Middle frontal gyrus (tissue), 1 donor: Measurements from ENCODE around the gene RNF44.

ENCODE experiments used
- DNase-seq: peaks from one replicate; pipeline ENCODE4 v3.0.0-alpha.2; 2015; ENCODE audit warnings: low spot score; ENCODE audit errors: extremely low spot score

Gene RNF44

GRCh38 chr5:176535664-176536131 lies 1.5 kb downstream of the RNF44 start:
- no peak for DNase-seq

GRCh38 chr5:176535101-176535663 lies 2.0 kb downstream of the RNF44 start:
- DNase-seq: no peak

GRCh38 chr5:176534640-176535039 lies 2.6 kb downstream of the RNF44 start:
- no peak for DNase-seq

- DNase-seq: no peak
Measured at GRCh38 chr5:176533894-176534611, 3.1 kb downstream of the RNF44 start.

- no peak for DNase-seq
Measured at GRCh38 chr5:176533390-176533789, 3.8 kb downstream of the RNF44 start.

GRCh38 chr5:176532795-176533194 lies 4.4 kb downstream of the RNF44 start:
- DNase-seq: no peak

- no peak for DNase-seq
Measured at GRCh38 chr5:176531902-176532493, 5.2 kb downstream of the RNF44 start.

GRCh38 chr5:176530983-176531901 lies 6.0 kb downstream of the RNF44 start:
- DNase-seq: peak; percentile 31

- no peak for DNase-seq
Measured at GRCh38 chr5:176530393-176530982, 6.7 kb downstream of the RNF44 start.

GRCh38 chr5:176529741-176530141 lies 7.5 kb downstream of the RNF44 start:
- no peak for DNase-seq

- no peak for DNase-seq
Measured at GRCh38 chr5:176529116-176529740, 8.0 kb downstream of the RNF44 start.

GRCh38 chr5:176528761-176529115 lies 8.5 kb downstream of the RNF44 start:
- DNase-seq: no peak

GRCh38 chr5:176528301-176528700 lies 8.9 kb downstream of the RNF44 start:
- no peak for DNase-seq

GRCh38 chr5:176527246-176528222 lies 9.7 kb downstream of the RNF44 start:
- no peak for DNase-seq

GRCh38 chr5:176526462-176526861 lies 10.7 kb downstream of the RNF44 start:
- no peak for DNase-seq

GRCh38 chr5:176525677-176526076 lies 11.5 kb downstream of the RNF44 start:
- no peak for DNase-seq

GRCh38 chr5:176524987-176525386 lies 12.2 kb downstream of the RNF44 start:
- no peak for DNase-seq

GRCh38 chr5:176524138-176524537 lies 13.1 kb downstream of the RNF44 start:
- no peak for DNase-seq

GRCh38 chr5:176521699-176522263 lies 15.4 kb downstream of the RNF44 start:
- no peak for DNase-seq
